ENCODE data around the gene HSPB7.

GRCh38 chr1:15974855-15975254 lies 43.0 kb downstream of the HSPB7 start:
- TF ChIP-seq POLR2A (IDR thresholded peaks at IDR 0.05) (no peak), CTCF (IDR thresholded peaks at IDR 0.05) (no peak), POLR2AphosphoS5 (IDR thresholded peaks at IDR 0.05) (no peak)

All from prostate gland (tissue), 2 donors.